ENCODE data around the gene MAPK1.
"Not testable (repeated sequence)": the region's sequence is repeated elsewhere in the genome, so short reads cannot be mapped to it uniquely, and the experiment has no call there.

Gene MAPK1

GRCh38 chr22:21790359-21790758 is 77.1 kb downstream of the MAPK1 start:
- DNase-seq, result no peak

GRCh38 chr22:21787565-21787964 is 79.9 kb downstream of the MAPK1 start:
- not testable (repeated sequence) for DNase-seq

GRCh38 chr22:21780259-21780658 is 87.2 kb downstream of the MAPK1 start:
- no peak for DNase-seq

GRCh38 chr22:21779444-21779843 is 88.0 kb downstream of the MAPK1 start:
- no peak for DNase-seq

- DNase-seq, result no peak
Measured at GRCh38 chr22:21778705-21779363, 88.6 kb downstream of the MAPK1 start.

- DNase-seq, result no peak
Measured at GRCh38 chr22:21771631-21771976, 95.8 kb downstream of the MAPK1 start.

- no peak for DNase-seq
Measured at GRCh38 chr22:21768435-21768834, 99.0 kb downstream of the MAPK1 start.

- DNase-seq, result no peak
Measured at GRCh38 chr22:21766691-21767462, 100.6 kb downstream of the MAPK1 start.

- DNase-seq, result no peak
Measured at GRCh38 chr22:21765909-21766529, 101.4 kb downstream of the MAPK1 start.

GRCh38 chr22:21764038-21764804 is 103.2 kb downstream of the MAPK1 start:
- DNase-seq, result no peak

GRCh38 chr22:21762712-21763581 is 104.5 kb downstream of the MAPK1 start:
- DNase-seq, result no peak

- DNase-seq, result no peak
Measured at GRCh38 chr22:21761994-21762680, 105.3 kb downstream of the MAPK1 start.

GRCh38 chr22:21761086-21761485 is 106.4 kb downstream of the MAPK1 start:
- no peak for DNase-seq

- DNase-seq, result no peak
Measured at GRCh38 chr22:21760640-21761039, 106.8 kb downstream of the MAPK1 start.

- DNase-seq, result no peak
Measured at GRCh38 chr22:21759646-21760376, 107.6 kb downstream of the MAPK1 start.

- DNase-seq, result no peak
Measured at GRCh38 chr22:21759093-21759492, 108.4 kb downstream of the MAPK1 start.

- no peak for DNase-seq
Measured at GRCh38 chr22:21758091-21758864, 109.2 kb downstream of the MAPK1 start.

- DNase-seq, result no peak
Measured at GRCh38 chr22:21755851-21756284, 111.6 kb downstream of the MAPK1 start.

- DNase-seq, result no peak
Measured at GRCh38 chr22:21754523-21754922, 112.9 kb downstream of the MAPK1 start.
